NCI-H524 (cell line): ENCODE measurements around the gene DDX52.

Experiments used
- DNase-seq, 2 experiments: peaks; one replicate each; lab custom pipeline; 2025; lab: John Stamatoyannopoulos, UW

Gene DDX52

DNA sequence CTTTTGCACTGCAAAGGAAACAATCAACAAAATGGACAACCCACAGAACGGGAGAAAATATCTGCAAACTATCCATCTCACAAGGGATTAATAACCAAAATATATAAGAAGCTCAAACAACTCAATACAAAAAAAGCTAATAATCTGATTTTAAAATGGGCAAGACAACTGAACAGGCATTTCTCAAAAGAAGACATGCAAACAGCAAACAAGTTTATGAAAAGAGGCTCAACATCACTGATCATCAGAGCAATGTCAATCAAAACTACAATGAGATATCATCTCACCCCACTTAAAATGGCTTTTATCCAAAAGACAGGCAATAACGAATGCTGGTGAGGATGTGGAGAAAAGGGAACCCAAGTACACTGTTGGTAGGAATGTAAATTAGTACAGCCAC, 68.8 kb downstream of the DDX52 start:
- no peak for DNase-seq

DNA sequence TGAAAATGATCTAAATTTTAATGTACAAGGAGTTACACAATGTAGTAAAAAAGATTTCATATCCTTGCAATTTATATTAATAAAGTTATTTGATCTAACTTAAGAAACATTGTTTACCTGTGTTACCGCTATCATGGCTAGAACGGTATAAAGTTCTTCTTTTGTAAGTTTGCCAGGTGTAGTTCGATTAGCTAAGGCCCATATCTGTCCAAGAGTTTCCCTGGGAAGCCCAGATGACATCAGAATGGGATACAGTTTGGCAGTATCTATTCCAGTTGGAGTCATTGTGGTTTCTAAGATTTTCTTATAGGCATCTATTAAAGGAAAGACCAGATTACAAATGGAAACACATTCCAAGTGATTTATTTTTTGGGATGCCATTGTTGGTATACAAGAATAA, 71.6 kb downstream of the DDX52 start:
- no peak for DNase-seq

DNA sequence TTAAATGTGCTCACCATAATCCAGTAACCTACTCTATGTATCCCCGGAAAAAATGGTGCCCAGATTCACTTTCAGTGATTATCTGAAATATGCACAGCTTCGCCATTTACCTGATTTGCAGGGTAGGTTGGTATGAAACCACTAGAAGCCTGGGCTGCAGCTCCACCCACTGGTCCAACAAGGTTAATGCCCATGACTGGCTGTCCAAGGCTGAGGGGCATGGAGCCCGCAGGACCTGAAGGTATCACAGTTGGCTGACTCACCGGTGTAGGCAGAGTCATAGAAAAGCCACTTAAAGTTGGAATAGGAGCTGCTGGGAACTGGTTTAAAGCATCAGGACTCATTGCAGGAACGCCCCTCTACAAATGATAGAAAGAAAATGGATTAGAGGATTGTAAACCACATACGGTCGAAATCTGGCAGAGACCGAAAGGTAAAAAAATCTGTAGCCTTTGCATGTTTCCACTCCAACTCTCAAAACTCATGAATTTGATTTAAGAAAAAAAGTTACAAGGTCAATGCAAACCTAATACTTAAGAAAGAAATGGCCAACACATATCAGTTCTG, 72.6 kb downstream of the DDX52 start:
- peak; percentile 36 to 80 for DNase-seq

DNA sequence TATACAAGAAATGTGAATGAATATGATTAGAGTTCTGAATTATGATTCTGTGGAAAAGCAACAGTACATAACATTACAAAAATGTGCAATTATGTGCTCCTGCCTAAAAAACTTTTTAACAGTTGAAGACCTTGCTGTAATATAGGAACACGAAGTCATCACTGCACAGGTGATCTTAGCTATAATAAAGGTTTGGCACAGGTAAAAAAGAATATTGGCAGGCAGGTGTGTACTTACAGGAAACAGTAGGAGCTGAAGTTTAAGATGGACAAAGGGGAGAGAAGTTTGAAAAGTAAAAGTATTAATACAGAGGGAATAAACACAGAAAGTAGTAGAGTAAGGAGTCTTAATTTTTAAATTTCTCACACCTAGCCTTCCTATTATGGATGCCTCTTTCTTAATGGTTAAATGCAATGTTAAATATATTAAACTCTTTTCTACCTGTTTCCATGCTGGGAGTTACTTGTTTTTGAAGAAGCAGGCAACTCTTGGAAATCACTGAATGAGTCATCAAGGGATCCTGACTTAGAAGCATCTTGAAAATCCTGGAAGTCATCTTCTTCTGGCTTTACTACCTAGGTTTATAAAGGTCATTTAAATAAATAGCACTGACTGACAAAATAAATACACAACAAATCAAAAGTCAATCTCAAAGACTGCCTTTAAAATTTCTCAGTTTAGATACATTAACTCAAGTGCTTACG, 74.7 kb downstream of the DDX52 start:
- DNase-seq: no peak

DNA sequence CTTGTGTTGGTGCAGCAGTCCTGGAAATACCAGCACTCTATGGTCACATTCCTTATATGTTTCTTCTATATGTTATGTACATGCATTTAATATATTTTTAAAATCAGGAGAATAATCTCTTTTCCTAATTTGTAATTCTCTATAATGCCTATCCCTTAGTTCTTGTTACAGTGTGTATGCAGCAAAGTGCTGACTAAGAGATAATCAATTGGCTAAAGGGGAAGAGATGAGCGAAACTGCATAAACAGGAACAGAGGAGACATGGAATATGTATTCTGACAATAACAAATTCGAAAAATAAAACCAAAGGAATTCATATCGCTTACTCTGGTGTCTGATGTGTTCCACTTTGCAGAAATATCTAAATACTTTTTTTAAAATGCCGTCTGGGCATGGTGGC, 75.7 kb downstream of the DDX52 start:
- DNase-seq: no peak

DNA sequence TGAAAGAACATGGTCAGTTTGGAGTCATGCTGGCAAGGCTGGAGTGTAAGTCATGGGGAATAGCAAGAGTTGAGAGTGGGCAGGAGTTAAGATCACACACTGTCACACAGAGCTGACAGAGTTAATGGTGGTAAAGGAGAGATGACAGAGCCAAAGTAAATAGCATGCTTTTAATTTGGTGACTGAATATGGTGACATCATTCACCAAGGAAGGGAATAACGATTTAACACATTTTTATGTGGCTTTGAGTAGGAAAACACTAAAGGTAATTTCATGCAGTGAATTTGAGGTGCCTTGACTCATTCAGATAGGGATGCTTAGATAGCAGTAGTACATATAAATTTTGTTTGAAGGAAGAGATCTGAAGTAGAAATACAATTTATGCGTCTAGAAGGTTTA, 76.1 kb downstream of the DDX52 start:
- no peak for DNase-seq

DNA sequence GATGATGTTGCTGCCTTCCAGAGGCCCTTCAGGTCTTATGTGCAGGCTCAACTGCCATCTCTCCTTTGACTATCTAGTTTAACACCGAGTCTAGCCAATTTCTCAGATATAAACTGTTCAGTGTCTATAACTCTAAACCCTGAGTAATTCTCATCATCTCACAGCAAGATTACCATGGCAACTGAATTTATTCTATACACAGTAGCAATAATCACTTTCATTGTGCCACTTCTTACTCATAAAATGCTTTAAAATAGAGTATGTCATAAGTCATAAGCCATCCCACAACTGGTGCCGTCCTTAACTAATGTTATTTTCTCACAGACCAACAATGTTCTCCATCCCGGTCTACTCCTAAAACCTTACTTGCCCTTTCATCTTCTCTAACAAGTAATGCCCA, 79.0 kb downstream of the DDX52 start:
- no peak for DNase-seq

DNA sequence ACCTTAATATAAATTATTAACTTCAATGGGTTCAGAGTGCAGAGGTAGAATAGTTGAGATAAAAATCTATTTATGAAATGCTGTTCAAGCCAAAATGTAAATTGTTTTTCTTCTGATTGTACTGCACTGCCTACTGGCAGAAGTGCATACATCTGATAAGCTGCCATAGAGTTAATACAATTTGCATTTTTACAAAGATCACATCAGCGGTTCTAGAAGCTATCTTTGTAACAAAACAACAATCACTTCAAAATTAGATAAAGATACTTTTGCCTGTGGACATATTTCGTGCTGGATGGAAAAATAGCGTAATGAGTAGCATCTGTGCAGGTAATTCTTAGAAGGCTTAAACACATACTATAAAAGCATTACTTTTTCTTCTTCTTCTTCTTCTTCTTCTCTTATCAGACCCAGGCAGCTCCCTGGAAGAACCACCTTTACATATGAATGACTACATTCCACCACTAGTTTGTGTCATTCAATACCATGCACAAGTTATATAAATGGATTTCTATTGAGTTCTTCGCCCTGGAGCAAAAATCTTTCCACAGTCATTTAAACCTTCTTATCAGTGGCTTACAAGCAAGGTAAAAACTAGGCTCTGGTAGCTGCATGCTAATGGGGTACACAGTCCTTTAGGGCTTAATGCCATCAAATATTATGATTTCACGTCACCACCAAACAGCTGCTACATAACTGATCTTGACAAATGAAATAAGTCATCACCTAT, 81.1 kb downstream of the DDX52 start:
- no peak for DNase-seq
